HG03520 (cell line): Measurements from ENCODE around the gene TNFAIP1.
"Not testable (repeated sequence)": the region's sequence is repeated elsewhere in the genome, so short reads cannot be mapped to it uniquely, and the experiment has no call there.

Experiments used
- ATAC-seq: cut with Tn5 transposase; IDR thresholded peaks from one replicate; pipeline ENCODE4 v1.9.1; 2021; ENCODE audit warnings: mild to moderate bottlenecking, moderate library complexity; ENCODE audit not compliant: unreplicated experiment

TNFAIP1 gene

GRCh38 chr17:28324781-28325180 is 10.8 kb upstream of the TNFAIP1 start:
- ATAC-seq: no peak

GRCh38 chr17:28325211-28325610 is 10.3 kb upstream of the TNFAIP1 start:
- ATAC-seq: no peak

DNA sequence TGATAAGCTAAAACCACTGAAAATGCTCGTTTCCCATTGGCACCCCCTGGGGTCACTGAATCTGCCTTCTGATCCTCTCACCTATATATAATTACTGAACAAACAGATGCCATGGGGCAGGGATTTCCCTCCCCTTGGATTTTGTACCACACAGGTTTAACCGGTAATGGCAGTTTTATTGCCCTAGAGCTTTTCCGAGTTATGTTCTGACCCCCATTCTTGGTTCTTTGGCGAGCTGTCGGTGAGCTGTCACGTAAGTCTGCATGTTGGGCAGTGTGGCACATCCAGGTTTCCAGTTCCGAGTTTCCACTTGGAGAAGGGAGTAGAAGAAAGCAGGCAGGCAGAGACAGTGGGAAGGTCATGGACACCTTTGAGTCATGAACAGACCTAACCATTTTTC is 9.4 kb upstream of the TNFAIP1 start:
- no peak for ATAC-seq

- ATAC-seq: peak; percentile 71
Measured at GRCh38 chr17:28327031-28327607, 8.4 kb upstream of the TNFAIP1 start.

DNA sequence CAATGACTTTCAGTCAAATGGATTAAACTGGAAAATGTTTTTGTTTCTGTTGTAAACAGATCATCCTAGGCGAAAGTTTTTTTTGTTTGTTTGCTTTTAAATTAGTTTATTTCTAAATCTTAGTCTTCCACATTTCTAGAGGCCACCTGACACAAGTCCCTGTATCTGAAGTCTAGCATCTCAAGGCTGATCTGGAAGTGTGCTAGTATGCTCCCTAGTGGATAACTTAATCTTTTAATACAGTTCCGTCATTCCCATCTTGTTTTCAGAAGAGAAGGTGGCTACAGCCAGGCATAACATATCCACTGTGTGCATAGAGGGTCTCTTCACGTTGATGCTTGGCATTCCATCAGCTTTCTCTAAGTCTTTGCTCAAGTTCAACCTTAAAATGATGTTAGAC is 7.9 kb upstream of the TNFAIP1 start:
- ATAC-seq: no peak

DNA sequence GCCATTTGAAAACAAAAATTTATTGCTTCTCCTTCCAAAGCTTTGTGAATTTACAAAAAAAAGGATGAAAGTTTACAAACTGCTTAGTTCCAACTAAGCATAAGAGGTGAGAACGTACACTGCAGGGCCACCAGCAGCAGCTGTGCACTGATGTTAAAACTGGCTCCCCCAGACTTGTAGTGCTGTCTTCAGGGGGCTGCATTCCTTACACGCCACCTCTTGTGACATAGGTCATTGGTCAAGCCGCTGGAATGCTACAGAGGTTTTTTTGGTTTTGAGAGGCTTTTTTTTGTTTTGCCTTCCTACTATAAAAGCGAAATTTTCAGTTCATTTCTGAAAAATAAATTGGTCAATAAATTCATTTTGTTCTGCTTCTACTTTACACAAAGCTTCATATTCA is 7.2 kb upstream of the TNFAIP1 start:
- no peak for ATAC-seq

DNA sequence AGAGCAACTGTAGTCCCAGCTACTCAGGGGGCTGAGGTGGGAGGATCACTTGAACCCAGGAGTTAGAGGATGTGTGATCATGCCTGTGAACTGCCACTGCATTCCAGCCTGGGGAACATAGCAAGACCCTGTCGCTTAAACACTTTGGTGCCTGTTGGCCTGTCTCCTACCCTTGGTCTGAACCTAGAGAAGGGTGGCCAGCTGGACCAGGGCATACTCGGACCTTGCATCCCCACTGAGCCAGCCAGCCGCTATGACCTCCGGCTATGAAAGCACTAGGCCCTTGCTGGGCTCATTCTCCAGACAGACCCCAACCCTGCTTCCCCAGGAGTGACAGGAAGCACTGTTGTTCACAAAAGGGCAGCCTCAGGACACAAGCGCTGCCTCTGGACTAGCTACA is 4.9 kb upstream of the TNFAIP1 start:
- ATAC-seq: no peak

DNA sequence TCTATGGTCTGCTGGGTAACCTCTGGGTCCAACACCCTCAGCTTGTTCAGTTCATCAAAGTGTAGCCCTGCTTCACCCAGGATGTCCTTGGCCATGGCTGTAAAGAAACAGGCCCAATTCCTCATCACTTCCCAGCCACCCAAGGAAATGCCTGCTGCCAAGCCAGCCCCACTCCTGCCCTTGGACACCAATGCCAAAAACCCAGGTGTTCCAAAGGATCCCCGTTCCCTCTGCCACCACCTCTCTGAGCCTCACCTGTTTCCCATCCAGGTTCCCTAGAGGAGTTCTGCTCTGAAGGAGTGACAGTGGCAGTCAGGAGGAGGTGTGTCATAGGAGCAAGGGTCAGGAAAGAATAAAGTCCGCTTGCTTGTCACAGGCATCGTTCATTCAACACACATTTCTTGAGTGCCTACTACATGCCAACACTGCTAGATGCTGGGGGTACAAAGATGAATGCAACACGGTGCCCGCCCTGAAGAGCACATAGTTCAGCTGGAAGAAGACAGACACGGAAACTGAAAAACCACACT is 3.6 kb upstream of the TNFAIP1 start:
- no peak for ATAC-seq

GRCh38 chr17:28333083-28333746 is 2.3 kb upstream of the TNFAIP1 start:
- ATAC-seq: no peak

GRCh38 chr17:28334171-28334570 is 1.4 kb upstream of the TNFAIP1 start:
- ATAC-seq: no peak

DNA sequence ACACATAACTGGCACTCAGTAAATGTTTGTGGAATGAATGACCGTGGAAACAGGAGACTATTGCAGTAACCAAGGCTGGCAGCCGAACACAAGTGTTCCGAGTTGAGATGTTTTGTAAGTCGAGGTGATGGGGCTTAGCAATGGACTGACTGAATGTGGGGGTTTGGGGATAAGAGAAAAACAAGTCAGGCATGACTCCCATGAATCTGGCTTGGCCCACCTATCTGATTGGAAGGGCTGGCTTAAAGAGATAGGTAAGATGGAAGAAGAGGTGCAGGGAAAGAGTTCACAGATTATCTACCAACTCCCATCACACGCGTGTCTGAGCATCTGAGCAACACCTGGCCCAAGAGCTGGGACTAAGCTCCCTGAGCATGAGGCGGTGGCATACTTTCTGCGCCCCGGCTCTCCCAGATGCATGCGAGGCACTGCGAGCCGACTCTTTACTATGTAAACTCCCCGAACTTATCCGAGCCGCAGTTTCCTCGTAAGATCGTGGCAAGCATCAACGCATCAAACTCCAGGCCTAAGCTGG is 828 bp upstream of the TNFAIP1 start:
- ATAC-seq: no peak

GRCh38 chr17:28335959-28336871 is 654 bp downstream of the TNFAIP1 start:
- no peak for ATAC-seq

- no peak for ATAC-seq
Measured at GRCh38 chr17:28338056-28338768, 2.7 kb downstream of the TNFAIP1 start.

DNA sequence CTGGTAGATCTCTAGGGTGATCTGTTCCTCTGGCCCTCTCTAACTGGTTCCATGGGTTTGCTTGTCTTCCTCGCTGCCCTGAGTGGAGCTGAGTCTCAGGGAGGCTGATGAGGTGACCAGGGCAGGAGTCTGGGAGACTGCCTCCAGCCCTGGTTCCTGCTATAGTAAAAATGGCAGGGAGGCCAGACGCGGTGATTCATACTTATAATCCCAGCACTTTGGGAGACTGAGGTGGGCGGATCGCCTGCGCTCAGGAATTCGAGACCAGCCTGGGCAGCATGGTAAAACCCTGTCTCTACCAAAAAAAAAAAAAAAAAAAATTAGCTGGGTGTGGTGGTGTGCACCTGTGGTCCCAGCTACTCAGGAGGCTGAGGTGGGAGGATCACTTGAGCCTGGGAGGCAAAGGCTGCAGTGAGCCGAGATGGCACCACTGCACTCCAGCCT is 3.2 kb downstream of the TNFAIP1 start:
- not testable (repeated sequence) for ATAC-seq

GRCh38 chr17:28339431-28339830 is 3.9 kb downstream of the TNFAIP1 start:
- ATAC-seq: no peak

- no peak for ATAC-seq
Measured at GRCh38 chr17:28340374-28340773, 4.8 kb downstream of the TNFAIP1 start.

DNA sequence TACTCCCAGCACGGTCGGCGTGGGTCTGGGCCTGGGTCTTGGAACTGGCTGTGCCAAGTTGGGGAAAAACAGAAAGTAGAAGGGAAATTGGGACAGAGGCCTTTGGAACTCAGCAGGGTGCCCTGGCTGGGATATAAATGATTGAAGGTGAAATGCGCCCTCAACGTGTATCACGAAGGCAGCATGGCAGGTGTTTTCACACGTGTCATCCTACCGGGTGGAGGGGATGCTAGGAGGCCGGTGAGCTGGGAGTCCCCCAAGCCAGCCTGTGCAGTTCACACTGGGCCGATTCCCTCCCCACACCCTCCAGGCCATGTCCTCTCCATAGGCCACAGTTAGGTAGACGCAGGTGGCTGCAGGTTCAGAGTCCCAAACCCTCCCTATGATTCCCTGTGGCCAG is 6.0 kb downstream of the TNFAIP1 start:
- ATAC-seq: no peak

GRCh38 chr17:28342313-28342712 is 6.8 kb downstream of the TNFAIP1 start:
- ATAC-seq: no peak

- ATAC-seq: no peak
Measured at GRCh38 chr17:28343491-28343932, 8.0 kb downstream of the TNFAIP1 start.

DNA sequence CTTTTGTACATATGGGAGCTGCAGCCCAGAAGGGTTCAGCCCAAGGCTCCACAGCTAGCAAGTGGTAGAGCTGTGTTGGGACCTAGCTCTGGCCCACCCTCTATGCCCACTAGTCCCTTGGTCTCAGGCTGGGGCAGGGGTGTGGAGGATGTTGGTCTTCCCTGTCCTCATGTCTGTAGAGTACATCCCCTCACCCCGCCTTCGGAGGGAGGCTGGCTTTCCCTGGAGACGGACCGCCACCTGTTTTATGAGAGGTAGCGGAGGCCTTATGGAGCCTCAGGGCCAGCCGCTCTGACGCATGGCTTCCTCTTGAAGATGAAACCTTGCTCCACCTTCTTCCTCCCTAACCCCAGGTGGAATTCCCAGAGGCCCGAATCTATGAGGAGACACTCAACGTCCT is 8.4 kb downstream of the TNFAIP1 start:
- ATAC-seq: no peak
